NCI-H1930 (cell line): Measurements from ENCODE around the gene ANK2.

ENCODE experiments used
- DNase-seq, 2 experiments: peaks; one replicate each; lab custom pipeline; 2025; lab: John Stamatoyannopoulos, UW

The ANK2 gene

DNA sequence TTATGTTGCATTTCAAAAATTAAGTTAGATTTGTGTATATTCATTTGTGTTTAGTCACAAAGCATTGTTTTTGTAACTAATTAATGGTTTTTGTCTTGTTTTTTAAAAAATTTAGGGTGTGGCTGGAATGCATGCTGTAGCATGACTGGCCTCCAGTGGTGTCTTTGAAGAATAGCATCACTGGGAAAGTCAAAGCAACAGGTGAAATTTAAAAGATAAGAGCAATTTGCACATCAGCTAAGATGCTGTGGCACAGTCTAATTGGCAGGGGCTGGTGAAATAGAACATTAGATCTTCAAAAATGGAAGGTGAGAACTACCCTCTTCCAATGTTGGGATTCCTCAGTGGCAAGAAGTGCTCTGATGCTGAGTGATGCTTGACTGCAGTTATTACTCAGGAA lies 45.3 kb downstream of the ANK2 start:
- no peak for DNase-seq

GRCh38 chr4:113101669-113102068 lies 52.2 kb downstream of the ANK2 start:
- no peak for DNase-seq

GRCh38 chr4:113103556-113103955 lies 54.1 kb downstream of the ANK2 start:
- no peak for DNase-seq

DNA sequence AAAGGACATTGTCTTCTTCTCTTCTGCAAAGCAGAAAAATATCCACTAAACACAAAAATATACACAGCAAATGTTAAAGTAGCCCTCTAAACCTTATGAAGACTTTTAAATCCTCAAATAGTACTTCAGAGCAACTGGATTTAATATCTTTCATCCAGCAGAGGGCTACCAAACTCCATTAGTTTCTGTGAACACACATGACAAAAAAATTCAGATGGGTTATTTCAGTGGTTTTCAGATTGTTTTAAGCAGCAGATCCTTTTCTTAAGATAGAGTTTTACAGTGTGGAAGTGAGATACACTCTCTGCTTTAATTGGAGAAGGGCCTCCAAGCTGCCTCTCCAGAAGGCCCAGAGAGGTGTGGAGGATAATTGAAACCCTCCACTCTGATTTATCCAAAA lies 56.7 kb downstream of the ANK2 start:
- DNase-seq = no peak

DNA sequence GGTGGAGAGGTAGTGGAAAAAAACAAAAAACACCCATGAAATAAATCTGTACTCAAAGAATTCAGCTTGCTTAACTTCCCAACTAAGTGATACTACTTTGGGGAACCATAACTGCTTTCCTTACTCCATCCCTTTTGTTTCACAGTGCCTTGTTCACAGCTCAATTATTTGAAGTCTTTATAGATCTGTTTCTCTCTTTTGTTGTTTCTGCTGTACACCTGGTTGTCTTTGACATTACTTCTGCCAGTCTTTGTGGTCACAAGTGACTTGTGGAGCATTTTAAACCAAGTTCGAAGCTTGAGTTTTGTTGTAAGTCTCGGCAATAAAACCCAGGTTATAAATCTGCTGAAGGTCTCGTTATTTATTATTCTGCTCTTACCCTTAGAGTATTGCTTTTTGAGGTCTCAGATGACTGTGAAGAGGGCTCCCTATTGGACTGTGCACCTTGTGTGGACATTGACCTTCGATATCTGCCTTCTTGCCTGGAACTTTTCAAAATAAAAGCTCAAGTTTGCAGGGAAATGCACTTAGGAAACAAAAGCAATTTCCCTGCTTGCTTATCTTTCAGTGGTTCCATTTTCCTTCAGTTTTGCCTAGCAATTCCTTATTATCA lies 59.8 kb downstream of the ANK2 start:
- no peak for DNase-seq

- no peak for DNase-seq
Observed at GRCh38 chr4:113112338-113112978, 63.0 kb downstream of the ANK2 start.

- DNase-seq = no peak
Observed at GRCh38 chr4:113113151-113113550, 63.7 kb downstream of the ANK2 start.

- no peak for DNase-seq
Observed at GRCh38 chr4:113114884-113115283, 65.4 kb downstream of the ANK2 start.

DNA sequence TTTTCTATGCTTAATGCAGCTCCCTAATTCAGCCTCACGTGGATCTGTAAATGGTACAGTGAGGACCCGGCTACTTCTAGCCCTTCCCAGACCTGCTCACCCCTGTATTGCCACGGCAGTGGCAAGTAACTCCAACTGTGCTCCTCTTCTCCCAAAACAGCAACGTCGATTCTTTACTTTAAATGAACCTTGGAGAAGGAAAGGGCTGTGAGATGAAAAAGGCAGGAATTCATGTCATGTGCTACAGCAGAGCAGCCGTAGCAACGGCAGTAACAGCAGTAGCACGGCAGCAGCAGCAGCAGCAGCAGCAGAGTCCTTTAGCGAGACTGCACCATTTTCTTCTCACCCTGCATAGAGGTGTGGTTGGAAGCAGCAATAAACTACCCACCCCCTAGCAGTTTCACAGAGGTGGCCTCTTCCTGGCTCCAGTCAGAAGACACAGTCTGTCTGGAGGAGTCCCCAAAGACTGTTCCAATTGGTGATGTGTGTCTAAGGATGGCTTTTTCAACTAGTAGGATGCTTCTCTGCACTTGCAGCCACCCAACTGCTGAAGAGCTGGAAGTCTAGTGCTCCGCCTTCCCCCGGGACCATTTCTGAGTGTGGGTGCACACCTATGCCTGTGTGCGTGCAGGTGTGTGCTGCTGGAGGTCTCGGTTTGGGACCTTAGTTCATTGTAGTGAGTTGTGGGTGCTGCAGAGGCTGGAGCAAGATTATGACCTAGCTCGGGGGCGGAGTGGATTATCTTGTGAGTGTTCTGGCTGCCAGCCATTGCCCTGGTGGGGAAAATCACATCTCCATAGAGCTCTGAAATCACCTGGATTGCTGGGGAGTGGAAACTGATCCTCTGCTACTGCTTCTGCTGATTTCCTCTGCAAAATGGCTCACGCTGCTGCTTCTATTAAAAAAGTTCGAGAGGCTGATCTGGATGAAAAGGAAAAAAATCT lies 67.2 kb downstream of the ANK2 start:
- no peak for DNase-seq

- DNase-seq = no peak
Observed at GRCh38 chr4:113117358-113117702, 67.9 kb downstream of the ANK2 start.

DNA sequence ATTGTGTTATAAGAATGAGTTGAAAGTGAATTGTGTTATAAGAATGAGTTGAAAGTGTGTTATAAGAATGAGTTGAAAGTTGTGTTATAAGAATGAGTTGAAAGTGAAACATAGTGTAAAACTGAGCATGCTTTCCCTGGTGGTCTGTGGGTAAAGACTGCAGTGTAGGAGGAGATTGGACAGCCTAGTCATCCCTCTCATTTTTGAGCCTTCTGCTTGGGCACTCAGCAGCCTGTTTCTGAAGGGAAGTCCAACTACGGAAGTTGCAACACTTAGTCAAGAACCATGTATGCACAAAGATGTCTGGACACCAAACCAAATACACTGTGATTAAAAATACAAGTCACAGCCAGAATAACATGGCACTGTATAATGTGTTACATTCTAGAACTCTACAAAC lies 72.6 kb downstream of the ANK2 start:
- DNase-seq = no peak

- no peak for DNase-seq
Observed at GRCh38 chr4:113125418-113125817, 76.0 kb downstream of the ANK2 start.

GRCh38 chr4:113131136-113131535 lies 81.7 kb downstream of the ANK2 start:
- DNase-seq = no peak

DNA sequence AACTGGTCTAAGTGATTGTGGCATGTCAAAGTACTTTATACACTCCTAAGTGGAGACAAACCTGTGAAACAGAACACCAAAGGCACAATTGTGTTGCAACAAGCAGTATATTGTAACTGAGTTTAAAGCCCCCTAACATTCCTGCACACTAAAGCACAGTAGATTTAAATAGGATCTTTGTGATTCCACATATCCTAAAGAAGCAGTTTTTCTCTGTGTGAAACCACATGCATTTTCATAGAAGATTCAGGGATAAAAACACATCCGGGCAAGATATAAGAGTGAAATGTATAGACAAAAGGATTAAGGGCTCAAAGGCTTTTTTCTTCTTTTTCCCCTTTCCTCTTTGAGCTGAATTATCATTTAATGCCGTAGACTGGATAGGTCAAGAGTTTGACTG lies 82.2 kb downstream of the ANK2 start:
- DNase-seq = no peak

- peak; percentile 37 to 79 for DNase-seq
Observed at GRCh38 chr4:113141901-113142346, 92.5 kb downstream of the ANK2 start.

DNA sequence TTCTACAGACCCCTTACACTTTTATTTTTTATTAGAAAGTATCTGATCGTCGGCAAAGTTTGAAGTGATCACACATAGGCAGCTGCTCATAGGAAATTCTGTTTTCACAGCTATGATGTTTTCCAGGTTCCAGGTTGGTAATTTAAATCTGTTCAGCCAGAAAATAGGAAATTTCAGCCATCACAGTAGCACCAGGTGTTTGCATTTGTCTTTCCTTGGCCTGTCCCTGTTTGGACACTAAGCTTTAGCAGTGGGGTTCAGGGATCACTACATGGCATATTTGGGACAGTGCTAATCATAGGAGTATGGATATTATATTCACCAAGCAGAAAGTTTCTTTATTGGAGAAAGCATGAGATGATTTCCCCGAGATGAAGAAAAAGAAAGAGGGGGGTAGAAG lies 92.9 kb downstream of the ANK2 start:
- no peak for DNase-seq

DNA sequence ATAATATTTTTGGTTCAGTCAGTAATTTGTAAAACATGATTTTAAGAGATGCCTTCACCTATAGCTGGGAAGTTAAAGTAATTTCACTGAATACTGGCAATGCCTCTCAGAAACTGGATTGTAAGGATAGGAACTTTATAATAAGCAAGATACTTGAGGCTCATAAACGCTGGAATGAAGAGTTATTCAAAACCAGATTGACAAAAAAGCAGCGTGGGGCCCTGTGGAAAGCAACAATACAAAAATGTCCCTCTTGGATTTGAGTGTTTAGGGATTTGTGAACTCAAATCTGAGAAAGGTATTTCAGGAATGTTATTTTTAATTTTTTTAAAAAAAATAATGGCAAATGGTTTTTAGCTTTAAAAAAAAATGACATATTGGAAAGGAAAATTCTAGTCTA lies 94.6 kb downstream of the ANK2 start:
- DNase-seq = no peak

DNA sequence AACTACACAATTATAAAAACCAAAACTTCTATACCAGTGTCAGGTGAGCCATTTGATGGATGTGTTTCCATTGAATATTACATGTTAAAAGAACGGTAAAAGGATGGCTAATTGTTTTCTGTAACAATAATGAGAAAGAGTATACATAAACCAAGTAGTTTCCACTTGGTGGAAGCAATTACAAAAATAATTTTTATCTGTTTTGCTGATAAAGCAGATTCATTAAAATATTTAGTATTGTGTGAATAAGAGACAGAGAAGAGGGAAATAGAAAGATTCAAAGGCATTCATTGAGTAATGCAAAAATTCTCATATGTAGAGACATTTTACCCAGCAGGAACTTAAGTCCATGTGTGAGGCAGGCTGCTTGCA lies 95.7 kb downstream of the ANK2 start:
- no peak for DNase-seq

GRCh38 chr4:113145519-113146291 lies 96.3 kb downstream of the ANK2 start:
- no peak for DNase-seq

GRCh38 chr4:113146876-113147358 lies 97.5 kb downstream of the ANK2 start:
- no peak for DNase-seq

DNA sequence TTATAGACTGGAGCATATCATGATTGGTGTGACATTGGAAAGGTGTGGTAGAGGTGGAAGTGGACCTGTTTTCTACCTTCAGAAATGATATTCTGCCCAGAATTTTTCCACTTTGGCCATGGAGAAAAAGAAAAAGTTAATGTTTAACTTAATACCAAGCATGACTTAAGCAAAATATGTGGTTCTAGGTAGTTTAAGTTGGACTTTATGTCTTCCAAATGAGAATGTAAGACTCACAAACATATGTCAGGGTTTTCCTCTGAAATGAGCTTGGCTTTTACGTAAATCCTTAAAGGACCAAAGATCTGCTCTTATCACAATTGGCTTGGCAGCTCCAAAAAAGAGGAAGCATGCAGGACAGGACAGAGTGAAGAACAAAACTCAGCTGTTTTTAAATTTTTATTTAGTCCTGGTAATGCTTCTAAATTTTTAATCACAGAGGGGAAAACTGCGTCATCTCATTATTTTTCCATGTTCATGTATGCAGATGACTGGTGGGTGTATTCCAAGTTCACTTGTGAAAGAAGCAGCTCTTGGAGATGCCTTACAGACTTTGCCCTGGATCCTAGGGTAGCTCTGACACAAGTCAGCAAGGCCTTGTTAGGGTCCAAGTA lies 98.2 kb downstream of the ANK2 start:
- no peak for DNase-seq

DNA sequence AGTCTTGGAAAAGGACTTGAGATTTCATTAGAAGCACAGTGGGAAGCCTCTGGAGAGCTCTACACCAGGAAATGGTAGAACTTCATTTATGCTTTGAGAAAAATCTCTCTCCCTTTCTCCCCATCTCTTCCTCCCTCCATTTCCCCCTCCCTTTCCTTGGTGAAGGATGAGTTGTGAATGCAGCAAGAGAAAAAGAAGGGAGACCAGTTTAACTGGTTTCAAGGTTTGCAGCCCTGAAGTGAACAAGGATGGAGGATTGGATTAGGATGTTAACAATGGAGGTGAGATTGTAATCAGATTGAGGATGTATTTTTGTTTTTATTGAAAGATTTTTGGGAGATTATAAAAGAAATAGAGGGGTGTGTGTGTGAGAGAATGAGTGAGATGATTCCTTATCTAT lies 99.5 kb downstream of the ANK2 start:
- no peak for DNase-seq
